ENCODE measurements around the gene CTNND2.
"Not testable (repeated sequence)": the region's sequence is repeated elsewhere in the genome, so short reads cannot be mapped to it uniquely, and the experiment has no call there.

- TF ChIP-seq CTCF, POLR2A, EP300, POLR2AphosphoS5 (IDR thresholded peaks at IDR 0.05): not testable (repeated sequence)
Measured at GRCh38 chr5:11828566-11828965, 75.7 kb downstream of the CTNND2 start.
